OCI-LY7 (cell line): ENCODE data around the gene MAPK4.

Source experiments
- CTCF ChIP-seq: fragments of 200-600 bp; sonication (generic); conservative IDR thresholded peaks from 2 replicates; pipeline ENCODE4 v1.5.1; 2014; ENCODE audit warnings: mild to moderate bottlenecking, antibody characterized with exemption, low read length, moderate library complexity, mixed read lengths
- EZH2phosphoT487 ChIP-seq: fragments of 200-600 bp; sonication (generic); IDR thresholded peaks from 2 replicates; pipeline ENCODE4 v1.6.1; 2018; ENCODE audit warnings: low read depth, borderline replicate concordance, mild to moderate bottlenecking, mixed run types, antibody characterized with exemption, low read length, moderate library complexity, mixed read lengths

- TF ChIP-seq CTCF (no peak), EZH2phosphoT487 (no peak)
Measured at GRCh38 chr18:50578651-50579050, 18.8 kb downstream of the MAPK4 start.
